Adrenal gland (tissue), 12 donors: Measurements from ENCODE around the gene FAM78B. TPM values are rescaled to one million over a fixed set of nuclear protein-coding genes. Genes with fewer than 3 reads are reported as not detected.

Experiments used
- DNase-seq, 7 donors: peaks; one replicate each; pipeline ENCODE4 v3.0.0-alpha.2; 2019 to 2020
- H3K27ac ChIP-seq, 5 donors: fragments of 200-600 bp; sonication (generic) in 4 of 5; 1 replicate in 3 of 5; 2 replicates in 2 of 5; pipeline versions ENCODE4 v1.5.1 to v1.8.0; 2016 to 2020; ENCODE audit warnings: mild to moderate bottlenecking in 1 of 5
- H3K27me3 ChIP-seq: fragments of 200-600 bp; 2 replicates; pipeline ENCODE4 v1.8.0; 2021
- H3K36me3 ChIP-seq, 2 donors: fragments of 200-600 bp; replicated peaks in 1 of 2; 1 replicate in 1 of 2; 2 replicates in 1 of 2; pipeline versions ENCODE4 v1.5.1 to v1.8.0; 2018 to 2022
- H3K4me1 ChIP-seq, 2 donors: fragments of 200-600 bp; replicated peaks in 1 of 2; 1 replicate in 1 of 2; 2 replicates in 1 of 2; pipeline versions ENCODE4 v1.5.1 to v1.8.0; 2018 to 2021
- H3K4me3 ChIP-seq, 4 donors: fragments of 200-600 bp; sonication (generic) in 3 of 4; one replicate each; pipeline ENCODE4 v1.5.1; 2016 to 2018
- H3K9me3 ChIP-seq, 3 donors: fragments of 200-600 bp; sonication (generic) in 1 of 3; replicated peaks in 1 of 3; 1 replicate in 2 of 3; 2 replicates in 1 of 3; pipeline versions ENCODE4 v1.5.1 to v1.8.0; 2016 to 2021
- CTCF ChIP-seq, 6 experiments: fragments of 450-650 bp in 4 of 6; fragments of 200-600 bp in 2 of 6; sonication (generic) in 1 of 6; IDR thresholded peaks; 1 replicate in 5 of 6; 2 replicates in 1 of 6; pipeline versions ENCODE4 v1.5.1 to v1.8.0; 2016 to 2021; ENCODE audit warnings: antibody characterized with exemption in 6 of 6, mild to moderate bottlenecking in 2 of 6, moderate library complexity in 1 of 6
- POLR2A ChIP-seq, 2 donors: fragments of 450-650 bp; IDR thresholded peaks; one replicate each; pipeline ENCODE4 v1.6.1; 2017; ENCODE audit warnings: antibody characterized with exemption in 2 of 2, mild to moderate bottlenecking in 2 of 2, moderate library complexity in 1 of 2
- WGBS, 4 donors: extraction: QIAGEN DNeasy Blood & Tissue Kit in 2 of 4; methylation state at CpG; one replicate each; pipeline versions ENCODE4 v1.1.5 to v1.1.7; 2013 to 2017; 5-methylcytosine and 5-hydroxymethylcytosine counted together
- intact Hi-C, 2 donors: fragments of 100-400 bp; cut with DNase I; formaldehyde crosslinking; loops; one replicate each; pipeline versions ENCODE4 v1.14.1 to v1.15.0; 2022 to 2023
- polyA plus RNA-seq, 3 donors: library from polyadenylated mRNA; stranded (reverse); fragments of 200-250 nt in 2 of 3; fragments of 350-450 nt in 1 of 3; fragmentation: Illumina TruSeq in 1 of 3; extraction: RNeasy Lipid Tissue Mini Kit (QIAGEN cat#74804) in 1 of 3; gene quantifications; one replicate each; pipeline ENCODE4 v1.2.3, GENCODE V29; 2013 to 2014
- total RNA-seq, 9 donors: library from RNA; depleted of rRNA in 4 of 9; stranded (reverse); fragments of >200 nt in 4 of 9; fragments of 120-200 nt in 1 of 9; fragmentation: NEBNext Ultra II Directional in 1 of 9; extraction: Animal tissue kit (Norgen Biotek cat#: 25700) in 1 of 9; gene quantifications; one replicate each; pipeline versions ENCODE4 v1.1.0 to v1.2.4, GENCODE V29; 2013 to 2023
- donor health status: healthy with polysubstance abuse.
- donor health status: Bipolar disorder and iron deficiency.
- donor health status: DM: yes; HTN: yes; CAD: no.
- donor health status: DM: no; HTN: no; CAD: no.
- donor health status: DM: no; HTN: no; CAD: no.
- donor health status: DM: yes; HTN: yes; CAD: no.

The FAM78B gene
- total and polyA plus RNA-seq, 12 donors, result 0.28 to 3.5 (median 0.98) TPM

- H3K4me3 ChIP-seq, result no peak overlapping the region
- no peak for DNase-seq
- no peaks in the 10 kb centered on the region for H3K9me3 ChIP-seq
- intact Hi-C loops, result no loop called here
- H3K27ac ChIP-seq, result no peak overlapping the region
- no peak for TF ChIP-seq CTCF (IDR thresholded peaks at IDR 0.05)
- TF ChIP-seq POLR2A (IDR thresholded peaks at IDR 0.05), result no peak
- H3K4me1 ChIP-seq, result no peaks in the 10 kb centered on the region
- no peaks in the 10 kb centered on the region for H3K36me3 ChIP-seq
- WGBS, 4 donors, result 69 to 89% (median 85%) methylated on average over 4 of the region's 4 CpGs
- H3K27me3 ChIP-seq, result no peaks in the 10 kb centered on the region
These were observed 32.9 kb downstream of the FAM78B start for GRCh38 chr1:166133857-166134256.

- no peak for DNase-seq
- Histone ChIP-seq H3K36me3 (no peaks in the 10 kb centered on the region), H3K9me3 (no peaks in the 10 kb centered on the region), H3K27me3 (no peaks in the 10 kb centered on the region), H3K4me3 (no peak overlapping the region), H3K27ac (no peak overlapping the region), H3K4me1 (no peaks in the 10 kb centered on the region)
- TF ChIP-seq POLR2A (IDR thresholded peaks at IDR 0.05) (no peak), CTCF (IDR thresholded peaks at IDR 0.05) (peak in 3 of 6 experiments; percentile 12 to 17 (median 15))
- WGBS, 4 donors, result 89 to 92% (median 90%) methylated on average over 7 of the region's 7 CpGs
- intact Hi-C loops, result no loop called here
These were observed 33.4 kb downstream of the FAM78B start for GRCh38 chr1:166133276-166133841.

- Histone ChIP-seq H3K4me1 (no peaks in the 10 kb centered on the region), H3K27ac (no peak overlapping the region), H3K9me3 (no peaks in the 10 kb centered on the region), H3K27me3 (no peaks in the 10 kb centered on the region), H3K36me3 (no peaks in the 10 kb centered on the region), H3K4me3 (no peak overlapping the region)
- no peak for DNase-seq
- intact Hi-C loops, result no loop called here
- TF ChIP-seq POLR2A (IDR thresholded peaks at IDR 0.05) (no peak), CTCF (IDR thresholded peaks at IDR 0.05) (no peak)
These were observed 34.3 kb downstream of the FAM78B start for GRCh38 chr1:166132496-166132895.

GRCh38 chr1:166129006-166129405 is 37.8 kb downstream of the FAM78B start:
- no peaks in the 10 kb centered on the region for H3K4me1 ChIP-seq
- H3K27ac ChIP-seq, result no peak overlapping the region
- H3K36me3 ChIP-seq, result no peaks in the 10 kb centered on the region
- TF ChIP-seq POLR2A (IDR thresholded peaks at IDR 0.05), result no peak
- no peak for TF ChIP-seq CTCF (IDR thresholded peaks at IDR 0.05)
- intact Hi-C loops, result no loop called here
- H3K9me3 ChIP-seq, result no peaks in the 10 kb centered on the region
- H3K27me3 ChIP-seq, result no peaks in the 10 kb centered on the region
- DNase-seq, result no peak
- no peak overlapping the region for H3K4me3 ChIP-seq
- 86 to 95% (median 92%) methylated on average over 3 of the region's 3 CpGs for WGBS, 4 donors
